ENCODE results near the gene SCG5. TPM values are rescaled to one million over a fixed set of nuclear protein-coding genes. Genes with fewer than 3 reads are reported as not detected.

Gene SCG5
- total RNA-seq, 1 experiment from 2014 or later, result 7.4 TPM

DNA sequence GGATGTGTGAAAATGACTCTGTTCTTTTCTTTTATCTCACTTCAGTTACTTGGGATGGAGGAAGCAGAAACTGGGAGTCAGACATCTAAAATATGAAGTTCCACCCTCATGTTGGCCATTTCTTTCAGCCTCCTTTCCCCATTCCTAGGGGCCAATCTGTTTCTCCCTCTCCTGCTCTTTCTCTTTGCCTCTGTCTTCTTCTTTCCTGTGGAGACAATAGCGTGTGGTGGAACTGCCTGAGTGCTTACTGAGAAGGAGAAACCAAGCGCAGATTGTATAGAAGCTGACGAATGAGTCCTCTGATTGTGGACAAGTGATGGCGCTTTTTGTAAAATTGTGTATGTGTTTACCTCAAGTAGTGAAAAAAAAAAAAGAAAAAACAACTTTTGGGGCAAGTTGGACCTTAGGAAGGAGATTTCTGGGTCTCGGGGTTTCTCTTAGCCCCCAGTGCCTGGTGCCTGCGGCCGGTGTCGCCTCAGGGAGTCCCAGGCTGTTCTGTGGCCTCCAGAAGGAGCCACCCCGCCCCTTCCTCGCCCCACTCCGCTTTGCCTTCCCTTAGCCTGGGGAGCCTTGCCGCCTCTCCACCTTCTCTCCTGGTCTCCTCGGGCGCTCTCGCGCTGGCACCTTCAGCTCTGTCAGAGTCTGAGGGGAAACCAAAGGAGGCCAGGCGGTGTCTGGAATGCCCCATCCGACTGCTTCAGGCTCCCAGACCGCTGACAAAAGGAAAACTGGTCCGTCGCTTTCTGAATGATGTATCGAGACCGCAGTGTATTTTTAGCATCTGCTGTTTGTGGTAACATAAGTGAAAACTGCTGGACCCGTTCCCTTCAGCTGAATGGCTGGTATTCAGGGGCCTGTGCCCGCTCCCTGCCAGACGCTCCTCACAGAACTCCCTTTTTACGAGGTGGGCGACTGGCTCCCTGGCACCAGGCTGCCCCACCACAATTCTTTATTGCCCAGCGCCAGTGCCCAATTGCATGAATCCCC, 30.1 kb downstream of the SCG5 start:
- intact Hi-C loops (cut with micrococcal nuclease), result no loop called here
- Mint-ChIP-seq H3K36me3 (ENCODE audit: insufficient read depth, unreplicated experiment) (peaks cover 4% of the 10 kb centered on the region), H3K9me3 (ENCODE audit: unreplicated experiment) (no peaks in the 10 kb centered on the region), H3K27ac (ENCODE audit: low read depth, unreplicated experiment) (no peak overlapping the region), H3K27me3 (ENCODE audit: insufficient read depth, unreplicated experiment) (no peaks in the 10 kb centered on the region), H3K4me1 (ENCODE audit: insufficient read depth, unreplicated experiment) (peaks cover 8% of the 10 kb centered on the region), H3K4me3 (ENCODE audit: unreplicated experiment) (no peak overlapping the region)
- BruUV-seq (replicated peaks), result no TSS peak
- DNase-seq (ENCODE audit: unreplicated experiment), result no peak
- TF ChIP-seq, protein P1, sequence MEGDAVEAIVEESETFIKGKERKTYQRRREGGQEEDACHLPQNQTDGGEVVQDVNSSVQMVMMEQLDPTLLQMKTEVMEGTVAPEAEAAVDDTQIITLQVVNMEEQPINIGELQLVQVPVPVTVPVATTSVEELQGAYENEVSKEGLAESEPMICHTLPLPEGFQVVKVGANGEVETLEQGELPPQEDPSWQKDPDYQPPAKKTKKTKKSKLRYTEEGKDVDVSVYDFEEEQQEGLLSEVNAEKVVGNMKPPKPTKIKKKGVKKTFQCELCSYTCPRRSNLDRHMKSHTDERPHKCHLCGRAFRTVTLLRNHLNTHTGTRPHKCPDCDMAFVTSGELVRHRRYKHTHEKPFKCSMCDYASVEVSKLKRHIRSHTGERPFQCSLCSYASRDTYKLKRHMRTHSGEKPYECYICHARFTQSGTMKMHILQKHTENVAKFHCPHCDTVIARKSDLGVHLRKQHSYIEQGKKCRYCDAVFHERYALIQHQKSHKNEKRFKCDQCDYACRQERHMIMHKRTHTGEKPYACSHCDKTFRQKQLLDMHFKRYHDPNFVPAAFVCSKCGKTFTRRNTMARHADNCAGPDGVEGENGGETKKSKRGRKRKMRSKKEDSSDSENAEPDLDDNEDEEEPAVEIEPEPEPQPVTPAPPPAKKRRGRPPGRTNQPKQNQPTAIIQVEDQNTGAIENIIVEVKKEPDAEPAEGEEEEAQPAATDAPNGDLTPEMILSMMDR (IDR thresholded peaks at IDR 0.05; ENCODE audit: unreplicated experiment), result no peak
- CTCF ChIA-PET, result interaction anchor here (1.0 to 2.5 kb wide), 3 partner anchors 9 to 265 kb away, joined by 3 to 11 read pairs (median 4); no protein-coding TSS in a partner anchor
- POLR2A ChIA-PET, result no interaction called here

DNA sequence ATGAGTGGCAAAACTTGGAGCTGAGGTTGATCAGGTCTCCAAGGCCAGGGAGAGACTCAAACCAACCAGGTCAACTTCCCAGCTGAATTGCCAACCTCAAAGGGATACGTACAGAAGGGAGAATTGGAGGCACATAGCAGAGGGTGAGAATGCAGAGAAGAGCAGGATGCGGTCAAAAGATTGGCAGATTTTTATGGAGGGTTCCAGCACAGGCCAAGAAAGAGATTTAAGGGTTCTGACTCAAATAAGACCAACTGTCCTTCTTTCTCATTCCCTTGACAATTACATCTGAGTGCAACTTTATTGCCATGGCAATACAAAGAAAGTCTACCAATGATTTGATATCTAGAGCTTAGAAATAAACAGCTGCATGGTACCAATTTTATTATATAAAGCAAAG, 33.2 kb downstream of the SCG5 start:
- H3K9me3 Mint-ChIP-seq (ENCODE audit: unreplicated experiment), result no peaks in the 10 kb centered on the region
- intact Hi-C loops (cut with micrococcal nuclease), result no loop called here
- H3K27me3 Mint-ChIP-seq (ENCODE audit: insufficient read depth, unreplicated experiment), result no peaks in the 10 kb centered on the region
- H3K4me1 Mint-ChIP-seq (ENCODE audit: insufficient read depth, unreplicated experiment), result peaks cover 8% of the 10 kb centered on the region
- H3K27ac Mint-ChIP-seq (ENCODE audit: low read depth, unreplicated experiment), result no peak overlapping the region
- no TSS peak for BruUV-seq (replicated peaks)
- TF ChIP-seq, protein P1 (IDR thresholded peaks at IDR 0.05; ENCODE audit: unreplicated experiment), result no peak
- POLR2A ChIA-PET, result no interaction called here
- no peaks in the 10 kb centered on the region for H3K36me3 Mint-ChIP-seq (ENCODE audit: insufficient read depth, unreplicated experiment)
- no peak for DNase-seq (ENCODE audit: unreplicated experiment)
- no peak overlapping the region for H3K4me3 Mint-ChIP-seq (ENCODE audit: unreplicated experiment)
- CTCF ChIA-PET, result interaction anchor here (0.9 to 1.1 kb wide), 2 partner anchors 12 to 169 kb away, joined by 3 to 4 read pairs; no protein-coding TSS in a partner anchor

DNA sequence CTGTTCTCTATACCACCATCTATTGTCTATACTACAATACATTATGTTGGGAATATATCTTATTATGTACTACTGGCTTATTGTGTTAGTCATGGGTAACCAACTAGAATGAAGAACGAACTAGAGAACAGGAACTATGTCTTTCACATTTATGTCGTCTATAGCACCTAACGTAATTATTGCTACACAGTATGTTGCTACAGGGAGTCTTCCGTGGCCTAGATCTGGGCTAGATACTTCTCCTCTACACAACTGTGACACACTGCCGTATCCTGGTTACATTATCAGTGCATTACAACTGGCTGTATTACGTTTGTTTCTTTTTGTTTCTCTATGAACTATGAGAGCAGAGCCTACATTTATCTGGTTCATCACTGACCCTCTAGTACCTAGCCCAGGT, 34.0 kb downstream of the SCG5 start:
- ChIA-PET POLR2A (no interaction called here), CTCF (interaction anchor here (0.9 to 1.1 kb wide), 3 partner anchors 13 to 168 kb away, joined by 3 to 4 read pairs (median 4); no protein-coding TSS in a partner anchor)
- Mint-ChIP-seq H3K27ac (ENCODE audit: low read depth, unreplicated experiment) (no peak overlapping the region), H3K36me3 (ENCODE audit: insufficient read depth, unreplicated experiment) (no peaks in the 10 kb centered on the region), H3K4me1 (ENCODE audit: insufficient read depth, unreplicated experiment) (peaks cover 1% of the 10 kb centered on the region), H3K4me3 (ENCODE audit: unreplicated experiment) (no peak overlapping the region), H3K9me3 (ENCODE audit: unreplicated experiment) (no peaks in the 10 kb centered on the region), H3K27me3 (ENCODE audit: insufficient read depth, unreplicated experiment) (no peaks in the 10 kb centered on the region)
- TF ChIP-seq, protein P1 (IDR thresholded peaks at IDR 0.05; ENCODE audit: unreplicated experiment), result no peak
- BruUV-seq (replicated peaks), result no TSS peak
- DNase-seq (ENCODE audit: unreplicated experiment), result no peak
- intact Hi-C loops (cut with micrococcal nuclease), result no loop called here

DNA sequence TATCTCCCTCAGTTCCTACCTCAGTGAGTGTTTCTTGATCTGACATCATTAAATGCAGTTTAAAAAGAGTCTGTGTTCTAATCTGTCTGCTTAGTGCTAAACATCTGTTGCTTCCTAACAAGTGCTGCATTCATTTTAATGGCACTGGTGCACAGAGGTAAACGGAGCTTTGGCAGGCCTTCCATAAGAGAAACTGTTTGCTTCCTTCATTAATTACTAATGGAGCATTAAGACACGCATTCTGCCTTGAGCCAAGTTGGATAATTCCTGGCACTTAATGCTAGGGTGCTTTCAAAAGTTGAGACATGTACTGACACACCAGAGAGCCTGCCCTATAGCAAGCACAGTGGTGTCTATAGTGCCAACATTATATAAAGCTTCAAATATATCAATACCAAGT, 34.7 kb downstream of the SCG5 start:
- ChIA-PET POLR2A (no interaction called here), CTCF (interaction anchor here (0.7 to 1.0 kb wide), 5 partner anchors 10 to 318 kb away, joined by 3 to 8 read pairs (median 4); no protein-coding TSS in a partner anchor)
- Mint-ChIP-seq H3K27me3 (ENCODE audit: insufficient read depth, unreplicated experiment) (no peaks in the 10 kb centered on the region), H3K36me3 (ENCODE audit: insufficient read depth, unreplicated experiment) (no peaks in the 10 kb centered on the region), H3K4me1 (ENCODE audit: insufficient read depth, unreplicated experiment) (no peaks in the 10 kb centered on the region), H3K4me3 (ENCODE audit: unreplicated experiment) (no peak overlapping the region), H3K9me3 (ENCODE audit: unreplicated experiment) (no peaks in the 10 kb centered on the region), H3K27ac (ENCODE audit: low read depth, unreplicated experiment) (no peak overlapping the region)
- BruUV-seq (replicated peaks), result no TSS peak
- DNase-seq (ENCODE audit: unreplicated experiment), result no peak
- intact Hi-C loops (cut with micrococcal nuclease), result no loop called here
- TF ChIP-seq, protein P1 (IDR thresholded peaks at IDR 0.05; ENCODE audit: unreplicated experiment), result no peak
